Peyer's patch (tissue), 4 donors: Measurements from ENCODE around the gene TMEFF2.

Experiments
- POLR2A ChIP-seq, 2 donors: fragments of 450-650 bp; IDR thresholded peaks; one replicate each; pipeline ENCODE4 v1.5.1; 2017; ENCODE audit warnings: antibody characterized with exemption in 2 of 2, mild to moderate bottlenecking in 2 of 2, moderate library complexity in 2 of 2
- TF ChIP-seq, protein P1 (sequence below), 6 experiments: fragments of 450-650 bp in 4 of 6; fragments of 200-600 bp in 2 of 6; sonication (generic) in 1 of 6; IDR thresholded peaks; one replicate each; pipeline ENCODE4 v1.5.1; 2017 to 2019; ENCODE audit warnings: antibody characterized with exemption in 6 of 6, mild to moderate bottlenecking in 3 of 6, moderate library complexity in 1 of 6

DNA sequence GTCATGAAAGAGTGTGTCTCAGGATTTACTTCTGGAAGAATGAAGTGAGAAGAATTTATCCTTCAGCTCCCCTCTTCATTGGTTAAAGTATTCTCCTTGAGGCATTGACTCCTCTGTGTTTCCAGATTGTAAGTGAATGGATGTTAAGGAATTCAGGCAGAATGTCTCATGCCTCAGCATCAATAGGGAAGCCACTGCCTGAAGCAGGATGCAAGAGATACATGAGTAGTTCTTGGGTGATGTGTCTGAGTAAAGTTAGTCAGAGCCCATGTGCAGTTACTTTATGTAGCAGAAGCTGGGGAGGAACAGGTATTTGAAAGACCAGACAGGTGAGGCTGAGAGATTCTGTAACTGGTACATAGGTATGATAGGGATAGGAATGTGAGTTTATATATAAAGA, 34.0 kb upstream of the TMEFF2 start:
- TF ChIP-seq, protein P1, sequence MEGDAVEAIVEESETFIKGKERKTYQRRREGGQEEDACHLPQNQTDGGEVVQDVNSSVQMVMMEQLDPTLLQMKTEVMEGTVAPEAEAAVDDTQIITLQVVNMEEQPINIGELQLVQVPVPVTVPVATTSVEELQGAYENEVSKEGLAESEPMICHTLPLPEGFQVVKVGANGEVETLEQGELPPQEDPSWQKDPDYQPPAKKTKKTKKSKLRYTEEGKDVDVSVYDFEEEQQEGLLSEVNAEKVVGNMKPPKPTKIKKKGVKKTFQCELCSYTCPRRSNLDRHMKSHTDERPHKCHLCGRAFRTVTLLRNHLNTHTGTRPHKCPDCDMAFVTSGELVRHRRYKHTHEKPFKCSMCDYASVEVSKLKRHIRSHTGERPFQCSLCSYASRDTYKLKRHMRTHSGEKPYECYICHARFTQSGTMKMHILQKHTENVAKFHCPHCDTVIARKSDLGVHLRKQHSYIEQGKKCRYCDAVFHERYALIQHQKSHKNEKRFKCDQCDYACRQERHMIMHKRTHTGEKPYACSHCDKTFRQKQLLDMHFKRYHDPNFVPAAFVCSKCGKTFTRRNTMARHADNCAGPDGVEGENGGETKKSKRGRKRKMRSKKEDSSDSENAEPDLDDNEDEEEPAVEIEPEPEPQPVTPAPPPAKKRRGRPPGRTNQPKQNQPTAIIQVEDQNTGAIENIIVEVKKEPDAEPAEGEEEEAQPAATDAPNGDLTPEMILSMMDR (IDR thresholded peaks at IDR 0.05): no peak
- no peak for TF ChIP-seq POLR2A (IDR thresholded peaks at IDR 0.05)
